CD4-positive, alpha-beta T cell treated with Interleukin-15 for 1 hour (primary cell): ENCODE results near the gene UBASH3B.
"Not testable (repeated sequence)": the region's sequence is repeated elsewhere in the genome, so short reads cannot be mapped to it uniquely, and the experiment has no call there.

ENCODE experiments used
- DNase-seq: peaks from one replicate; pipeline ENCODE4 v3.0.0-alpha.2; 2020

UBASH3B gene

GRCh38 chr11:122655527-122656072 is at the start of gene UBASH3B:
Gene UBASH3B (plus strand): TSS chr11:122655722. CDS start chr11:122656050, 328 bp downstream.
- peak; percentile 57 for DNase-seq

- DNase-seq, result not testable (repeated sequence)
These were observed 48.4 kb upstream of the UBASH3B start for GRCh38 chr11:122607162-122607561.

- DNase-seq, result no peak
These were observed 43.2 kb upstream of the UBASH3B start for GRCh38 chr11:122612123-122612824.

- DNase-seq, result no peak
These were observed 38.8 kb upstream of the UBASH3B start for GRCh38 chr11:122616718-122617117.

- DNase-seq, result no peak
These were observed 38.2 kb upstream of the UBASH3B start for GRCh38 chr11:122617297-122617696.

GRCh38 chr11:122617926-122618325 is 37.6 kb upstream of the UBASH3B start:
- no peak for DNase-seq

GRCh38 chr11:122618927-122619326 is 36.6 kb upstream of the UBASH3B start:
- DNase-seq, result no peak

GRCh38 chr11:122619757-122620156 is 35.8 kb upstream of the UBASH3B start:
- no peak for DNase-seq

- DNase-seq, result not testable (repeated sequence)
These were observed 30.0 kb upstream of the UBASH3B start for GRCh38 chr11:122625501-122625900.

GRCh38 chr11:122625976-122626665 is 29.4 kb upstream of the UBASH3B start:
- DNase-seq, result no peak

- DNase-seq, result no peak
These were observed 27.8 kb upstream of the UBASH3B start for GRCh38 chr11:122627745-122628144.

- peak; percentile 64 for DNase-seq
These were observed 26.5 kb upstream of the UBASH3B start for GRCh38 chr11:122628810-122629555.

GRCh38 chr11:122632181-122632824 is 23.2 kb upstream of the UBASH3B start:
- no peak for DNase-seq

GRCh38 chr11:122633219-122633829 is 22.2 kb upstream of the UBASH3B start:
- peak; percentile 19 for DNase-seq

GRCh38 chr11:122634501-122634900 is 21.0 kb upstream of the UBASH3B start:
- no peak for DNase-seq

- DNase-seq, result no peak
These were observed 18.0 kb upstream of the UBASH3B start for GRCh38 chr11:122637541-122637940.

GRCh38 chr11:122642472-122642922 is 13.0 kb upstream of the UBASH3B start:
- DNase-seq, result no peak

- DNase-seq, result no peak
These were observed 12.6 kb upstream of the UBASH3B start for GRCh38 chr11:122642971-122643370.

- no peak for DNase-seq
These were observed 9.7 kb upstream of the UBASH3B start for GRCh38 chr11:122645847-122646246.

- no peak for DNase-seq
These were observed 8.8 kb upstream of the UBASH3B start for GRCh38 chr11:122646549-122647340.

- no peak for DNase-seq
These were observed 7.7 kb upstream of the UBASH3B start for GRCh38 chr11:122647736-122648275.
